ENCODE results near the gene HDAC8. TPM values are rescaled to one million over a fixed set of nuclear protein-coding genes. Genes with fewer than 3 reads are reported as not detected.
A peak's percentile ranks its signal among the peaks of the same experiment; 100 is the strongest.
"Not testable (repeated sequence)": the region's sequence is repeated elsewhere in the genome, so short reads cannot be mapped to it uniquely, and the experiment has no call there.

HDAC8 gene
- total RNA-seq, 1 donor from 2014 or later = 30.1 TPM

- H3K27ac Mint-ChIP-seq (ENCODE audit: unreplicated experiment) = peak overlapping the region; percentile 45
- H3K9me3 Mint-ChIP-seq (ENCODE audit: unreplicated experiment) = peaks cover 9% of the 10 kb centered on the region
- peaks cover 4% of the 10 kb centered on the region for H3K36me3 Mint-ChIP-seq (ENCODE audit: unreplicated experiment)
- H3K4me1 Mint-ChIP-seq (ENCODE audit: unreplicated experiment) = peaks cover 7% of the 10 kb centered on the region
- no peaks in the 10 kb centered on the region for H3K27me3 Mint-ChIP-seq (ENCODE audit: unreplicated experiment)
- TF ChIP-seq, protein P1, sequence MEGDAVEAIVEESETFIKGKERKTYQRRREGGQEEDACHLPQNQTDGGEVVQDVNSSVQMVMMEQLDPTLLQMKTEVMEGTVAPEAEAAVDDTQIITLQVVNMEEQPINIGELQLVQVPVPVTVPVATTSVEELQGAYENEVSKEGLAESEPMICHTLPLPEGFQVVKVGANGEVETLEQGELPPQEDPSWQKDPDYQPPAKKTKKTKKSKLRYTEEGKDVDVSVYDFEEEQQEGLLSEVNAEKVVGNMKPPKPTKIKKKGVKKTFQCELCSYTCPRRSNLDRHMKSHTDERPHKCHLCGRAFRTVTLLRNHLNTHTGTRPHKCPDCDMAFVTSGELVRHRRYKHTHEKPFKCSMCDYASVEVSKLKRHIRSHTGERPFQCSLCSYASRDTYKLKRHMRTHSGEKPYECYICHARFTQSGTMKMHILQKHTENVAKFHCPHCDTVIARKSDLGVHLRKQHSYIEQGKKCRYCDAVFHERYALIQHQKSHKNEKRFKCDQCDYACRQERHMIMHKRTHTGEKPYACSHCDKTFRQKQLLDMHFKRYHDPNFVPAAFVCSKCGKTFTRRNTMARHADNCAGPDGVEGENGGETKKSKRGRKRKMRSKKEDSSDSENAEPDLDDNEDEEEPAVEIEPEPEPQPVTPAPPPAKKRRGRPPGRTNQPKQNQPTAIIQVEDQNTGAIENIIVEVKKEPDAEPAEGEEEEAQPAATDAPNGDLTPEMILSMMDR (IDR thresholded peaks at IDR 0.05) = no peak
- no peak overlapping the region for H3K4me3 Mint-ChIP-seq (ENCODE audit: unreplicated experiment)
- DNase-seq (ENCODE audit: extremely low spot score, unreplicated experiment) = no peak
Observed at GRCh38 chrX:72554448-72555140, 18.0 kb downstream of the HDAC8 start.

GRCh38 chrX:72552443-72552842 is 20.2 kb downstream of the HDAC8 start:
- not testable (repeated sequence) for DNase-seq (ENCODE audit: extremely low spot score, unreplicated experiment); H3K36me3 Mint-ChIP-seq (ENCODE audit: unreplicated experiment); H3K4me1 Mint-ChIP-seq (ENCODE audit: unreplicated experiment); H3K27me3 Mint-ChIP-seq (ENCODE audit: unreplicated experiment); H3K4me3 Mint-ChIP-seq (ENCODE audit: unreplicated experiment); H3K27ac Mint-ChIP-seq (ENCODE audit: unreplicated experiment)
- H3K9me3 Mint-ChIP-seq (ENCODE audit: unreplicated experiment) = peaks cover 14% of the 10 kb centered on the region

- no peak overlapping the region for H3K27ac Mint-ChIP-seq (ENCODE audit: unreplicated experiment)
- TF ChIP-seq, protein P1 (IDR thresholded peaks at IDR 0.05) = no peak
- peaks cover 13% of the 10 kb centered on the region for H3K9me3 Mint-ChIP-seq (ENCODE audit: unreplicated experiment)
- H3K4me1 Mint-ChIP-seq (ENCODE audit: unreplicated experiment) = peaks cover 2% of the 10 kb centered on the region
- H3K36me3 Mint-ChIP-seq (ENCODE audit: unreplicated experiment) = peaks cover 6% of the 10 kb centered on the region
- DNase-seq (ENCODE audit: extremely low spot score, unreplicated experiment) = no peak
- no peaks in the 10 kb centered on the region for H3K27me3 Mint-ChIP-seq (ENCODE audit: unreplicated experiment)
- H3K4me3 Mint-ChIP-seq (ENCODE audit: unreplicated experiment) = no peak overlapping the region
Observed at GRCh38 chrX:72545990-72546389, 26.7 kb downstream of the HDAC8 start.

- Mint-ChIP-seq H3K4me3 (ENCODE audit: unreplicated experiment) (no peak overlapping the region), H3K27ac (ENCODE audit: unreplicated experiment) (no peak overlapping the region), H3K4me1 (ENCODE audit: unreplicated experiment) (no peaks in the 10 kb centered on the region), H3K27me3 (ENCODE audit: unreplicated experiment) (no peaks in the 10 kb centered on the region), H3K36me3 (ENCODE audit: unreplicated experiment) (peaks cover 3% of the 10 kb centered on the region), H3K9me3 (ENCODE audit: unreplicated experiment) (no peaks in the 10 kb centered on the region)
- TF ChIP-seq, protein P1 (IDR thresholded peaks at IDR 0.05) = peak; percentile 53
- DNase-seq (ENCODE audit: extremely low spot score, unreplicated experiment) = no peak
Observed at GRCh38 chrX:72540318-72540717, 32.3 kb downstream of the HDAC8 start.

GRCh38 chrX:72539822-72540221 is 32.8 kb downstream of the HDAC8 start:
- DNase-seq (ENCODE audit: extremely low spot score, unreplicated experiment) = no peak
- Mint-ChIP-seq H3K36me3 (ENCODE audit: unreplicated experiment) (peaks cover 3% of the 10 kb centered on the region), H3K4me1 (ENCODE audit: unreplicated experiment) (no peaks in the 10 kb centered on the region), H3K27me3 (ENCODE audit: unreplicated experiment) (no peaks in the 10 kb centered on the region), H3K27ac (ENCODE audit: unreplicated experiment) (no peak overlapping the region), H3K4me3 (ENCODE audit: unreplicated experiment) (no peak overlapping the region), H3K9me3 (ENCODE audit: unreplicated experiment) (no peaks in the 10 kb centered on the region)
- TF ChIP-seq, protein P1 (IDR thresholded peaks at IDR 0.05) = no peak

Data from osteocyte (in vitro differentiated cells).